Measurements from ENCODE around the gene FOSL1. TPM values are rescaled to one million over a fixed set of nuclear protein-coding genes. Genes with fewer than 3 reads are reported as not detected.

Gene FOSL1
- total RNA-seq, 6 experiments from 2014 or later, result 0.35 to 1.2 (median 0.89) TPM; not detected in 2

GRCh38 chr11:65917434-65918210 lies 17.4 kb upstream of the FOSL1 start:
- Histone ChIP-seq H3K27ac (peak overlapping the region in 1 of 3 donors; percentile 90), H3K36me3 (peaks cover 0 to 5% (median 0%) of the 10 kb centered on the region in 4 donors), H3K27me3 (no peaks in the 10 kb centered on the region), H3K4me1 (peaks cover 0 to 21% (median 9%) of the 10 kb centered on the region in 4 donors), H3K9me3 (no peaks in the 10 kb centered on the region), H3K4me3 (peak overlapping the region; percentile 90 to 98 (median 98))
- ATAC-seq, result no peak
- 80% methylated on average over 5 of the region's 35 CpGs for WGBS (ENCODE audit: insufficient coverage, low coverage, low lambda C conversion rate, missing lambda C conversion rate)
- no peak for TF ChIP-seq POLR2A (IDR thresholded peaks at IDR 0.05)
- TF ChIP-seq, protein P1, sequence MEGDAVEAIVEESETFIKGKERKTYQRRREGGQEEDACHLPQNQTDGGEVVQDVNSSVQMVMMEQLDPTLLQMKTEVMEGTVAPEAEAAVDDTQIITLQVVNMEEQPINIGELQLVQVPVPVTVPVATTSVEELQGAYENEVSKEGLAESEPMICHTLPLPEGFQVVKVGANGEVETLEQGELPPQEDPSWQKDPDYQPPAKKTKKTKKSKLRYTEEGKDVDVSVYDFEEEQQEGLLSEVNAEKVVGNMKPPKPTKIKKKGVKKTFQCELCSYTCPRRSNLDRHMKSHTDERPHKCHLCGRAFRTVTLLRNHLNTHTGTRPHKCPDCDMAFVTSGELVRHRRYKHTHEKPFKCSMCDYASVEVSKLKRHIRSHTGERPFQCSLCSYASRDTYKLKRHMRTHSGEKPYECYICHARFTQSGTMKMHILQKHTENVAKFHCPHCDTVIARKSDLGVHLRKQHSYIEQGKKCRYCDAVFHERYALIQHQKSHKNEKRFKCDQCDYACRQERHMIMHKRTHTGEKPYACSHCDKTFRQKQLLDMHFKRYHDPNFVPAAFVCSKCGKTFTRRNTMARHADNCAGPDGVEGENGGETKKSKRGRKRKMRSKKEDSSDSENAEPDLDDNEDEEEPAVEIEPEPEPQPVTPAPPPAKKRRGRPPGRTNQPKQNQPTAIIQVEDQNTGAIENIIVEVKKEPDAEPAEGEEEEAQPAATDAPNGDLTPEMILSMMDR (IDR thresholded peaks at IDR 0.05), result no peak
- intact Hi-C loops (cut with DNase I), result no loop called here
- DNase-seq, result no peak

GRCh38 chr11:65917077-65917433 lies 16.9 kb upstream of the FOSL1 start:
- TF ChIP-seq, protein P1 (IDR thresholded peaks at IDR 0.05), result no peak
- TF ChIP-seq POLR2A (IDR thresholded peaks at IDR 0.05), result no peak
- 100% methylated on average over 2 of the region's 3 CpGs for WGBS (ENCODE audit: insufficient coverage, low coverage, low lambda C conversion rate, missing lambda C conversion rate)
- Histone ChIP-seq H3K4me3 (no peak overlapping the region), H3K36me3 (no peaks in the 10 kb centered on the region), H3K27me3 (no peaks in the 10 kb centered on the region), H3K4me1 (peaks cover 0 to 21% (median 9%) of the 10 kb centered on the region in 4 donors), H3K9me3 (no peaks in the 10 kb centered on the region), H3K27ac (no peak overlapping the region)
- no peak for ATAC-seq
- DNase-seq, result no peak
- intact Hi-C loops (cut with DNase I), result no loop called here

DNA sequence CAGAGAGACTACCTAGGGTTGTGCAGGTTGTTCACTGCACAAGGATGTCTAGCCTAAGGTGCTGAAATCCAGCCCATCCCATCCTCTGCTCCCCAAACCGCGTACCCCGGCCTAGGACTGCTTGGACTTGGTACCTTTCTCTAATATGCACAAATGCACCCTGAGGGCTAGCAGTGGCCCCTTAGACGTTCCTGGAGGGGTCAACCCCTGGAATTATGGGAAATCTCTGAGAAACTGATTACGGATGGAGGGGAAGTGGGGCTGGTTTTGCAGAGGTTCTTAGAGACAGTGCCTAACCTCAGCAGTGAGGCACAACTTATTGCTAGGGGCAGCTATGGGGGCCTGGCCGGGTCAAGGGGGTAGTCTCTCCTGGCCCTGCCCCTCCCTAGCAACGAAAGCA lies 16.2 kb upstream of the FOSL1 start:
- no peak for ATAC-seq
- H3K27ac ChIP-seq, result peak overlapping the region in 1 of 3 donors; percentile 43
- intact Hi-C loops (cut with DNase I), result no loop called here
- no peak for DNase-seq
- H3K36me3 ChIP-seq, result no peaks in the 10 kb centered on the region
- TF ChIP-seq, protein P1 (IDR thresholded peaks at IDR 0.05), result no peak
- no peak for TF ChIP-seq POLR2A (IDR thresholded peaks at IDR 0.05)
- H3K4me3 ChIP-seq, result no peak overlapping the region
- H3K9me3 ChIP-seq, result no peaks in the 10 kb centered on the region
- no peaks in the 10 kb centered on the region for H3K27me3 ChIP-seq
- H3K4me1 ChIP-seq, result peaks cover 0 to 21% (median 9%) of the 10 kb centered on the region in 4 donors
- WGBS (ENCODE audit: insufficient coverage, low coverage, low lambda C conversion rate, missing lambda C conversion rate), result 60% methylated on average over 5 of the region's 7 CpGs

- ATAC-seq, result peak in 1 of 4 donors; percentile 16
These were observed 15.6 kb upstream of the FOSL1 start for GRCh38 chr11:65915821-65916251.

More at GRCh38 chr11:65915821-65916251, 15.6 kb upstream of the FOSL1 start:
- H3K4me1 ChIP-seq, result peaks cover 0 to 21% (median 8%) of the 10 kb centered on the region in 4 donors
- H3K4me3 ChIP-seq, result no peak overlapping the region
- H3K27me3 ChIP-seq, result no peaks in the 10 kb centered on the region
- TF ChIP-seq, protein P1 (IDR thresholded peaks at IDR 0.05), result no peak
- no peak for TF ChIP-seq POLR2A (IDR thresholded peaks at IDR 0.05)
- DNase-seq, result peak in 1 of 3 donors; percentile 56
- H3K27ac ChIP-seq, result peak overlapping the region in 1 of 3 donors; percentile 43
- WGBS (ENCODE audit: insufficient coverage, low coverage, low lambda C conversion rate, missing lambda C conversion rate), result 40% methylated on average over 2 of the region's 13 CpGs
- intact Hi-C loops (cut with DNase I), result no loop called here
- H3K36me3 ChIP-seq, result no peaks in the 10 kb centered on the region
- no peaks in the 10 kb centered on the region for H3K9me3 ChIP-seq
